Stimulated activated CD4-positive, alpha-beta T cell treated with anti-CD3 and anti-CD28 coated beads, Interleukin-1b, Interleukin-23, amount 100 ng/mL, for 1 hour (primary cell): ENCODE results near the gene CCDC190.
"Not testable (repeated sequence)": the region's sequence is repeated elsewhere in the genome, so short reads cannot be mapped to it uniquely, and the experiment has no call there.

Experiments used
- DNase-seq, 2 donors: peaks; one replicate each; pipeline ENCODE4 v3.0.0-alpha.2; 2020; ENCODE audit warnings: low read depth in 2 of 2

The CCDC190 gene

GRCh38 chr1:162877412-162877811 is 16.4 kb upstream of the CCDC190 start:
- no peak for DNase-seq

GRCh38 chr1:162876751-162877150 is 15.8 kb upstream of the CCDC190 start:
- no peak for DNase-seq

- no peak for DNase-seq
Observed at GRCh38 chr1:162873671-162874666, 13.0 kb upstream of the CCDC190 start.

GRCh38 chr1:162872981-162873380 is 12.0 kb upstream of the CCDC190 start:
- DNase-seq: no peak

GRCh38 chr1:162871417-162871816 is 10.4 kb upstream of the CCDC190 start:
- DNase-seq: not testable (repeated sequence)

GRCh38 chr1:162868972-162869371 is 8.0 kb upstream of the CCDC190 start:
- DNase-seq: no peak

- DNase-seq: no peak
Observed at GRCh38 chr1:162861625-162862024, 650 bp upstream of the CCDC190 start.

- DNase-seq: no peak
Observed at GRCh38 chr1:162859191-162859590, 1.8 kb downstream of the CCDC190 start.

- DNase-seq: no peak
Observed at GRCh38 chr1:162857850-162858249, 3.1 kb downstream of the CCDC190 start.

- no peak for DNase-seq
Observed at GRCh38 chr1:162856260-162856659, 4.7 kb downstream of the CCDC190 start.

- no peak for DNase-seq
Observed at GRCh38 chr1:162855461-162856150, 5.4 kb downstream of the CCDC190 start.

GRCh38 chr1:162854245-162854882 is 6.6 kb downstream of the CCDC190 start:
- peak in 1 of 2 donors; percentile 12 for DNase-seq

GRCh38 chr1:162851341-162851740 is 9.6 kb downstream of the CCDC190 start:
- DNase-seq: no peak

GRCh38 chr1:162849711-162850110 is 11.3 kb downstream of the CCDC190 start:
- DNase-seq: no peak

GRCh38 chr1:162847839-162848453 is 13.0 kb downstream of the CCDC190 start:
- peak; percentile 53 to 67 for DNase-seq

GRCh38 chr1:162846256-162847212 is 14.4 kb downstream of the CCDC190 start:
- no peak for DNase-seq

GRCh38 chr1:162844153-162844552 is 16.8 kb downstream of the CCDC190 start:
- DNase-seq: no peak

GRCh38 chr1:162840250-162840839 is 20.6 kb downstream of the CCDC190 start:
- no peak for DNase-seq

GRCh38 chr1:162838863-162839262 is 22.1 kb downstream of the CCDC190 start:
- no peak for DNase-seq
